Caco-2 (cell line): Measurements from ENCODE around the gene GOLGA7B. TPM values are rescaled to one million over a fixed set of nuclear protein-coding genes. Genes with fewer than 3 reads are reported as not detected.

Experiments
- Bru-seq: library from RNA; stranded (reverse); fragments of 400-500 nt; gene quantifications from one replicate; lab custom pipeline; 2021; lab: Mats Ljungman, UMichigan
- BruChase-seq, 2 experiments: library from RNA; stranded (reverse); fragments of 400-500 nt; gene quantifications; one replicate each; lab custom pipeline; 2021; lab: Mats Ljungman, UMichigan
- BruUV-seq: library from RNA; stranded (reverse); fragments of 400-500 nt; replicated peaks from 2 replicates; lab custom pipeline; 2021; lab: Mats Ljungman, UMichigan
- CTCF ChIA-PET: fragments of 300-600 bp; sonication (Branson Sonifier 250); formaldehyde crosslinking; loops from one replicate; lab custom pipeline; 2022; ENCODE audit warnings: antibody characterized with exemption; lab: Charles Lee
- POLR2A ChIA-PET: fragments of 300-600 bp; sonication (Branson Sonifier 250); formaldehyde crosslinking; loops from one replicate; lab custom pipeline; 2022; ENCODE audit warnings: antibody characterized with exemption; lab: Charles Lee
- DNase-seq, 2 experiments: peaks; one replicate each; pipeline versions ENCODE4 v3.0.0 to v3.0.0-alpha.2; 2020 to 2022
- H3K27me3 ChIP-seq: replicated peaks from 2 replicates; pipeline ENCODE4 v1.6.0; 2011; ENCODE audit warnings: low read length; ENCODE audit not compliant: control insufficient read depth, insufficient read depth
- H3K36me3 ChIP-seq: 2 replicates; pipeline ENCODE4 v1.5.1; 2011; ENCODE audit warnings: low read length; ENCODE audit not compliant: control insufficient read depth, insufficient read depth
- H3K4me1 ChIP-seq: fragments of 250-450 bp; sonication (Bioruptor Pico); 2 replicates; pipeline ENCODE4 v1.5.1; 2020; ENCODE audit warnings: mild to moderate bottlenecking
- H3K4me3 ChIP-seq: 2 replicates; pipeline ENCODE4 v1.5.1; 2011; ENCODE audit warnings: low read depth, mild to moderate bottlenecking, control low read depth, low read length
- H3K9me3 ChIP-seq: fragments of 250-450 bp; sonication (Bioruptor Pico); 2 replicates; pipeline ENCODE4 v1.5.1; 2020; ENCODE audit warnings: mild to moderate bottlenecking, moderate library complexity
- H3K27ac Mint-ChIP-seq: one replicate; pipeline ENCODE4 v1.8.0; 2022; ENCODE audit warnings: mixed read lengths; ENCODE audit not compliant: unreplicated experiment
- H3K27me3 Mint-ChIP-seq: one replicate; pipeline ENCODE4 v1.8.0; 2022; ENCODE audit warnings: mixed read lengths; ENCODE audit not compliant: insufficient read depth, unreplicated experiment
- H3K36me3 Mint-ChIP-seq: one replicate; pipeline ENCODE4 v1.8.0; 2022; ENCODE audit warnings: mild to moderate bottlenecking, mixed read lengths; ENCODE audit not compliant: insufficient read depth, unreplicated experiment
- H3K4me1 Mint-ChIP-seq: one replicate; pipeline ENCODE4 v1.8.0; 2022; ENCODE audit warnings: low read depth, mixed read lengths; ENCODE audit not compliant: unreplicated experiment
- H3K4me3 Mint-ChIP-seq: one replicate; pipeline ENCODE4 v1.8.0; 2022; ENCODE audit warnings: mild to moderate bottlenecking, moderate library complexity, mixed read lengths; ENCODE audit not compliant: unreplicated experiment
- H3K9me3 Mint-ChIP-seq: one replicate; pipeline ENCODE4 v1.8.0; 2022; ENCODE audit warnings: mixed read lengths; ENCODE audit not compliant: unreplicated experiment
- CTCF ChIP-seq, 2 experiments: fragments of 200-600 bp in 1 of 2; IDR thresholded peaks; 1 replicate in 1 of 2; 2 replicates in 1 of 2; pipeline versions ENCODE4 v1.5.1 to v1.8.0; 2011 to 2022; ENCODE audit warnings: antibody characterized with exemption in 1 of 2, control low read depth in 1 of 2, inconsistent platforms in 1 of 2, low read depth in 1 of 2, low read length in 1 of 2, mild to moderate bottlenecking in 1 of 2, moderate library complexity in 1 of 2; ENCODE audit not compliant: insufficient read depth in 1 of 2, severe bottlenecking in 1 of 2, unreplicated experiment in 1 of 2
- intact Hi-C: fragments of 100-400 bp; cut with micrococcal nuclease; formaldehyde crosslinking; loops from one replicate; pipeline ENCODE4 v1.10.0; 2022; ENCODE audit not compliant: unreplicated experiment
- long read RNA-seq: library from polyadenylated mRNA; stranded (forward); transcript quantifications from one replicate; pipeline ENCODE4 v2.0.0, GENCODE V29; 2022
- total RNA-seq: library from RNA; stranded (reverse); gene quantifications from 2 replicates; pipeline ENCODE4 v1.2.3, GENCODE V29; 2022

Gene GOLGA7B
- 0.21 and 0.36 TPM in 2 replicates for total RNA-seq
- Bru-seq, nascent RNA: percentile 21 among the genes with signal in this experiment
- BruChase-seq, experiment 1, labeled RNA remaining after a 2-hour chase: percentile 26 among the genes with signal in this experiment
- BruChase-seq, experiment 2, labeled RNA remaining after a 6-hour chase: percentile 24 among the genes with signal in this experiment
- long read RNA-seq, partial matches to known transcripts: 0 of 3 reads
- long read RNA-seq, other reads (novel, unspliced or antisense): 3 of 3 reads

DNA sequence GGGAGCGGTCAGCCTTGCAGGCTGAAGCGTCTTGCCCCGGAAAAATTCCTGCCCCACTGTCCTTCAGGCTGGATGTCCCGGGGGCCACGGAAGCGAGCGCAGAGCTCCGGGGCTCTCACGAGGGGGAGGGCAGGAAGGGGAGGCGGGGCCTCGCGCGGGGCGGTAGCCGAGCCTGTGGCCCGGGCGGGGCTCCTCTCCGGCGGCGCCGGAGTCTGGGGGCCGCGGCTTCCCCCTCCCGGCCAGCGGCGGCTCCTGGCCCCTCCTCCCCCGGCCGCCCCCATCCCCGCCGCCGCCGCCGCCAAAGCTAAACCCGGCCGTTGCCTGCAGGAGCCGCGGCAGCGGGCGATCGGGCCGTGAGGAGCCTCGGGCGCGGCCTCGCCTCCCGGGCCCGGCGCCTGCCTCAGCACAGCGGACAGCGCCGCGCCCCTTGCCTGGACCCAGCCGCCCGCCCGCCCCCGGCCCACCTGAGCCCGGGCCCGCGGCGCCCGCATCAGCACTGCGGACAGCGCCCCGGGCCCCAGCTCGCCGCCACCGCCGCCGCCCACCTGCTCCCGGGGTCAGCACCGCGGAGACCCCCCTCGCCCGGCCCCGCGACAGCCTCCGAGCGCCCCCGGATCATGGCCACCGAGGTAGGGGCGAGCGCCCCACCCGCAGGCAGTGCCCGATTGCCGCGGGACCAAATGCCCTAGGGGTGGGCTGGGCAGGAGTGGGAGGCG lies at the start of gene GOLGA7B:
TSS of gene GOLGA7B (plus strand) at position 157 of the 716 bp plus-strand sequence. CDS start at position 618, 461 bp downstream.
- peak within 1 kb of the TSS; percentile 69 for H3K4me3 ChIP-seq
- Mint-ChIP-seq H3K27ac (peak within 1 kb of the TSS; percentile 16), H3K4me1 (peaks cover 7% of the 10 kb centered on the region), H3K27me3 (peaks cover 3% of the 10 kb centered on the region), H3K9me3 (no peaks in the 10 kb centered on the region), H3K4me3 (peak within 1 kb of the TSS; percentile 72), H3K36me3 (no peaks in the 10 kb centered on the region)
- intact Hi-C loops: no loop called here
- H3K36me3 ChIP-seq: no peaks in the 10 kb centered on the region
- BruUV-seq: no TSS peak
- H3K4me1 ChIP-seq: 0 out of 2 replicates have a peak, but pooled peaks cover 13% of the 10 kb centered on the region
- TF ChIP-seq CTCF (IDR thresholded peaks at IDR 0.05; ENCODE audit: insufficient read depth in 1 of 2, low read depth in 1 of 2, low read length in 1 of 2, severe bottlenecking in 1 of 2, unreplicated experiment in 1 of 2): no peak
- DNase-seq: peak; percentile 53 to 80
- no peaks in the 10 kb centered on the region for H3K9me3 ChIP-seq
- CTCF ChIA-PET: interaction anchor here (0.6 to 1.0 kb wide), 4 partner anchors 12 to 58 kb away, joined by 3 to 6 read pairs (median 4); no protein-coding TSS in a partner anchor
- POLR2A ChIA-PET: no interaction called here
- no peaks in the 10 kb centered on the region; the same call in 1 of the 2 replicates for H3K27me3 ChIP-seq

DNA sequence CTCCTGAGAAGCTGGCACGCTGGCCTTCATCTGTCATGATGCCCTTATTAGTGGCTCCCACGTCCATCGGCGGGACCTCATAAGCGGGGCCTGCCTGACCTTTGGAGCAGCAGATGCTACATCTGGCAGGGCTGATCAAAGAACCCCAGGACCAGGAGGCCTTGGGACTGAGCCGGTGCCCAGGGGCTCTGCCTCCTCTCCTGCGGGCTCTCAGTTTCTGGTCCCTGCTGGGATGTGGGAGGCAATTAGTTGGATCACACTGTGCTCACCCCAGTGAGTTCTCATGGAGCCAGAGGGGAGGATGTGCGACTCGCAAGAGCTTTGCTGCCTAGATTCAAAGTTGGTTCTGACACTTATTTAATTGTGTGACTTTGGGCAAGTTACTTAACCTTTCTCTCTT lies 49.2 kb upstream of the GOLGA7B start:
- no peak overlapping the region for H3K4me3 ChIP-seq
- H3K27me3 Mint-ChIP-seq: no peaks in the 10 kb centered on the region
- CTCF ChIA-PET: no interaction called here

More for the DNA sequence above, 49.2 kb upstream of the GOLGA7B start:
- POLR2A ChIA-PET: no interaction called here
- H3K36me3 Mint-ChIP-seq: no peaks in the 10 kb centered on the region
- Histone ChIP-seq H3K9me3 (peaks cover 7% of the 10 kb centered on the region), H3K36me3 (no peaks in the 10 kb centered on the region), H3K27me3 (no peaks in the 10 kb centered on the region), H3K4me1 (no peaks in the 10 kb centered on the region)
- no peak overlapping the region for H3K4me3 Mint-ChIP-seq
- H3K4me1 Mint-ChIP-seq: no peaks in the 10 kb centered on the region
- TF ChIP-seq CTCF (IDR thresholded peaks at IDR 0.05; ENCODE audit: insufficient read depth in 1 of 2, low read depth in 1 of 2, low read length in 1 of 2, severe bottlenecking in 1 of 2, unreplicated experiment in 1 of 2): no peak
- H3K27ac Mint-ChIP-seq: no peak overlapping the region
- BruUV-seq: no TSS peak
- no peak for DNase-seq
- peaks cover 11% of the 10 kb centered on the region for H3K9me3 Mint-ChIP-seq
- intact Hi-C loops: no loop called here
